OCI-LY1 (cell line): ENCODE measurements around the gene ANKDD1A.

Source experiments
- CTCF ChIP-seq: fragments of 200-600 bp; sonication (generic), shearing (Covaris generic); IDR thresholded peaks from 2 replicates; pipeline ENCODE4 v1.5.1; 2017; ENCODE audit warnings: mild to moderate bottlenecking, antibody characterized with exemption, low read length, moderate library complexity, mixed read lengths
- EZH2 ChIP-seq: fragments of 200-600 bp; sonication (generic), shearing (Covaris generic); IDR thresholded peaks from 2 replicates; pipeline ENCODE4 v1.8.0; 2017; ENCODE audit warnings: borderline replicate concordance, mixed run types, mild to moderate bottlenecking, antibody characterized with exemption, low read length, moderate library complexity, mixed read lengths

GRCh38 chr15:64877435-64877834 lies 34.3 kb upstream of the ANKDD1A start:
- TF ChIP-seq CTCF, result no peak
- TF ChIP-seq EZH2, result no peak
